Urothelium cell line (cell line): ENCODE results near the gene B3GALT6.

Experiments used
- DNase-seq: peaks from one replicate; pipeline ENCODE4 v3.0.0; 2011; ENCODE audit warnings: low spot score, mixed read lengths
- FAIRE-seq: peaks from 2 replicates; lab custom pipeline; 2011; peaks lifted over from hg19 to GRCh38; lab: Jason Lieb, UNC

B3GALT6 gene

GRCh38 chr1:1215080-1215676 lies 16.9 kb upstream of the B3GALT6 start:
- no peak for FAIRE-seq
- no peak for DNase-seq

- FAIRE-seq (no peak), DNase-seq (no peak)
Measured at GRCh38 chr1:1215881-1216605, 16.0 kb upstream of the B3GALT6 start.

DNA sequence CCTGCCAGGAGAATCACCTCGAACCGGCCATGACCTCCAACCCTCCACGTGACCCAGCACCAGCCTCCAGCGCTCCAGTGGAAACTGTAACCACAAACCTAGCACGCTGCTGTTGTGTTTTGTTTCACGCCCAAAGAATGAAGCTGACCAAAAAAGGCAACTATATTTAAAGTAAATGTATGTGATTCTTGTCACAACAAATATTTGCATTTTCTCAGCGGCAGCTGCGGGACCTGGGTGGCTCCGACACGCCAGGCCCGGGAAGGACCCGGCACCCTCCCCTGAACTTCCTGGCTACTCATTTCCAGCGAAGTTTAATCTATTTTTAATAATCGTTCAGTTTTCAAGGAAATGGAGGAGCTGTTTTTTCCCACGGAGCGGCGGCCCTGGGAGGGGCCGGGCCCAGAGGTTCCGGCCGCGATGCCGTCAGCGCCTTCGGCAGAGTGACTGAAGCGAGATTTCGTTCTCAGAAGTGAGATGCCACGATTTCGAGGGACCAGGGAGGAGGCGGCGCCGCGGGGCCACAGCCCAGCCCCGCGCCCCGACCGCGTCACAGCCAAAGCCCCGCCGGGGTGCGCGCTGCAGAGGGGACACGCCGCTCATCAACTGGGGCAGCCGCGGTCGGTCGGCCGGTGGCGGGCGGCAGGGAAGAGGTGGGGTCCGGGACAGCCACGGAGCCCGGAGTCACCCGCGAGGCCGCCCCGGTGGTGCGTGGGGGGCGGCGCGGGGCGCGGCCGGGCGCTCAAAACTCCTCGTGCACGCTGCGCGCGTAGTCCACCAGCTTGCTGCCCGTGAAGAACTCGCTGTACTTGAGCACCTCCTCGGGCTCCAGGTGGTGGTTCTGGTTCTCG lies 15.0 kb upstream of the B3GALT6 start:
- FAIRE-seq (no peak), DNase-seq (no peak)

DNA sequence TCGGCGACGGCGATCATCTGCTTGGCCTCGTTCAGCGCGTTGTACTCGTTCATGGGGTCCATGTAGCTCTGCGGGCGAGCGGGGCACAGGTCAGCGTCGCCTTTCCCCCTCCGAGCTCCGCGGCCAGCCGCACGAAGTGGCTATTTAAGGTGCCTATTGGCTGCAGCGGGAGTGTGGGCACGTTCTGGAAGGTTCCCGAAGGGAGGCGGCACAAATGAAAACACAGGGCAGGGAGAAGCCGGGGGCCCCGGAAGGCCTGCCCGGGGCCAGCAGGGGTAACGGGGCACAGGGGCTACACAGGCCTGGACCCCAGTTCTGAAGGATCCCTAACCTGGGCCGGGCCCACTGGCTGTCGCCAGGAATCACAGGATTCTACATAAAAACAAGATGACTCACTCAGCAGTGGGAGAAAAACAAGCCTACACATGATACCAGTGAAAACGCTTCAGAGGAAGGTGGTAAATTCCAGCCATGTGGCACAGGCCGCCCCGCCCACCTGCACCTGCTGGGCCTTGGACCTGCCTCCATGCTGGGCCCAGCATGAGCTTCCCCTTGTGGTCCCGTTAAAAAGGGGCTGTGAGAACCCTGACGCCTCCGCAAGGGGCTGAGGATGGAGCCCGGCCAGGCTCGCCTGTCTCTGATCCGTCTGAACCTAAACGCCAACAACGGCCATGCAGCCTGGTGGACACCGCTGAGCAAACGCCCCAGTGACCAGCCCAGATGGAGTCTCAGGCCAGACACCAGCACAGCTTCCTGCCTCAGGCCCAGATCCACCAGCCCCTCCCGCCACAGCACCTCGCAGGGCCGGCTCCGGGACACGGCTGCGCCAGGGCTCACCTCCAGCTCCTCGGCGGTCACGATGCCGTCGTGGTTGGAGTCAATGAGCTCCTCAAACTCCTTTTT lies 14.2 kb upstream of the B3GALT6 start:
- FAIRE-seq (no peak), DNase-seq (no peak)

- DNase-seq (no peak), FAIRE-seq (no peak)
Measured at GRCh38 chr1:1218524-1219200, 13.4 kb upstream of the B3GALT6 start.

GRCh38 chr1:1219341-1219740 lies 12.7 kb upstream of the B3GALT6 start:
- DNase-seq (no peak), FAIRE-seq (no peak)

- DNase-seq (no peak), FAIRE-seq (no peak)
Measured at GRCh38 chr1:1220197-1220596, 11.8 kb upstream of the B3GALT6 start.

GRCh38 chr1:1221887-1222574 lies 10.0 kb upstream of the B3GALT6 start:
- FAIRE-seq (no peak), DNase-seq (no peak)

- FAIRE-seq (peak; percentile 82), DNase-seq (no peak)
Measured at GRCh38 chr1:1222575-1223225, 9.3 kb upstream of the B3GALT6 start.

GRCh38 chr1:1223321-1223720 lies 8.7 kb upstream of the B3GALT6 start:
- DNase-seq (no peak), FAIRE-seq (no peak)

DNA sequence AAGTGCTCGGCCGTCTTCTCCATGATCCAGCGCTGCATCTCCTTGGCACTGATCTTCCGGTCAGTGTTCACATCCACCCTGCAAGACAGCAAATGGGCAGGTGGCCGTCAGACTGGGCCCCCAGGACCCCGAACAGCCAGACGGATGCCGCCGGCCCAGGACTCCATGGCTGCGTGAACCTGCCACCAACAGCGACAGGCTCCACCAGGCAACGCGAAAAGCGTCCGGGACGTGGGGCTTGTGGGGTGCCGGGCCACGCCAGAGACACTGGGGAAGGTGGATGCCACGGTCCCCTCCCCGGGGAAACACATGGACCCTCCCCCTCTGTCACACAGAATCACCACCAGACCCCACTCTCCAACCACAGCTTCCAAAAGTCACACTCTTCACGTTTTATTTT lies 8.1 kb upstream of the B3GALT6 start:
- FAIRE-seq (no peak), DNase-seq (no peak)

DNA sequence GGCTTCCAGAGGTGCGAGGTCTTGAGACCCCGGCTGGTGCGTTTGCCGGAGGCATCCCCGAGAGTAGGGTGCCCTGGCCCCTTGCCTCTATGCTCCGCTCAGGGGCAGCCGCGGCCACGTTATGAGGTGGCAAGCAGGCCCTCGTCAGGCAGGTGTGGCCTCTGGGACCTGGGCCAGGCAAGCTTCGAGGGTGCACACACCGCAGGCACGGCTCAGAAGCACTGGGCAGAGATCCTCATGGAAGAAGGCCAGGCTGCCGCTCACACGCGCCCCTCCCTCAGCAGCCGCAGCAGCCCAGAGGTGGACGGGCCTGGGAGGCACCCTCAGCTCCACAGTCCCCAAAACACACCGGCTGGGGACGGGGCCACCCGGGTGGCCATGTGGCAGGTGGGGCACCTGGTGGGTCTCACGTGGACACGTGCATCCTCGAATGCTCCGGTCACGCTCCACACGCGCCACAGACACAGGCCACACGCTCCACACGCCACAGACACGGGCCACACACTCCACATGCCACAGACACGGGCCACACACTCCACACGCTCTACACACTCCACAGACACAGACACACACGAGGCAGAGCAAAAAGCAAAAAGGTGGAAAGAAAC lies 6.7 kb upstream of the B3GALT6 start:
- no peak for FAIRE-seq
- DNase-seq = no peak

DNA sequence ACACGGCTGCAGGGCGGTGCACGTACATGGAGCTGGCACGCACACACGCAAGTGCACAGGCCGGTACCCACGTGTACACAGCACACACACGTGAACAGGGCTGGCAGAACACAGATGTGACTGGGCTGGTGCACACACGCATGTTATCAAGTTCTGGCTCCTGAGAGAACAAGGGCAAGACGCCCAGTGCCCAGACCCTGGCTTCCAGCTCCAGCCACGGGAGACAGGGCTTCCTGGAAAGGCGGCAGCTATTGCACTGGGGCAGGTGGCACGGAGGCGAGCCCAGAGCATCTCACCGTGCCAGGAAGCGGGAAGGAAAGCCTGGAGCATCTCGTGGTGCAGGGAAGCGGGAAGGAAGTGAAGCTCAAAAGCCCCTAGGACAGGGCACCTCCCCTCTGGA lies 6.1 kb upstream of the B3GALT6 start:
- FAIRE-seq (no peak), DNase-seq (no peak)

- FAIRE-seq (no peak), DNase-seq (no peak)
Measured at GRCh38 chr1:1226566-1227362, 5.3 kb upstream of the B3GALT6 start.

- DNase-seq (no peak), FAIRE-seq (no peak)
Measured at GRCh38 chr1:1227386-1227785, 4.7 kb upstream of the B3GALT6 start.

GRCh38 chr1:1228187-1228586 lies 3.9 kb upstream of the B3GALT6 start:
- DNase-seq = no peak
- no peak for FAIRE-seq

DNA sequence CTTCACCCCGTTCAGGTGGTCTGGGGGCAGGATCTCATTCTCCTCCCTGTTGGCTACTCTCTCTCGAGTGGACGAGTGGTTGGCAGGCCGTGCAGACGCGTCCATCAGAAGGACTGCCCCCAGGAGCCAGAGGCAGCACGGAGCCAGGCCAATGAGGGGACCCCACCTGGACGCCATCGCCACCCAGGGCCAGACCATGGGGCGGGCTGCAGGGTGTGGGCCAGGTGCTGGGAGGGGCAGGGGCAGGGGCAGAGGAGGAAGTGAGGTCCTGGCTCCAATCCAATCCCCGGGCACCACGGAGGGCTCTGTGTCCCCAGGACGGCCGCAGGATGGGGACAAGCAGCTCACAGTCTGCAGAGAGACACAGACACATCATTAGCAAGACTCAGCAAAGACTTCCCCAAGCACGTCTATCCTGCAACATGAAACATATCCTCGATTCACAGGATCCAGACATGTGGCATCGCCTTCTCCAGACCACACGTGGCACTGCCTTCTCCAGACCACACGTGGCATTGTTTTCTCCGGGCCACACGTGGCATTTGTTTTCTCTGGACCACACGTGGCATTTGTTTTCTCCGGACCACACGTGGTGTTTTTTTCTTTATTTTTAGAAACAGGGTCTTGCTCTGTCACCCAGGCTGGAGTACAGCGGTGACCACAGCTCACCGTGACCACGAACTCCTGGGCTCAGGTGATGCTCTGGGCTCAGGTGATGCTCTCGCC lies 3.3 kb upstream of the B3GALT6 start:
- FAIRE-seq (no peak), DNase-seq (no peak)
